ENCODE results near the gene NRIP2.
"Not testable (repeated sequence)": the region's sequence is repeated elsewhere in the genome, so short reads cannot be mapped to it uniquely, and the experiment has no call there.

The NRIP2 gene, protein sequence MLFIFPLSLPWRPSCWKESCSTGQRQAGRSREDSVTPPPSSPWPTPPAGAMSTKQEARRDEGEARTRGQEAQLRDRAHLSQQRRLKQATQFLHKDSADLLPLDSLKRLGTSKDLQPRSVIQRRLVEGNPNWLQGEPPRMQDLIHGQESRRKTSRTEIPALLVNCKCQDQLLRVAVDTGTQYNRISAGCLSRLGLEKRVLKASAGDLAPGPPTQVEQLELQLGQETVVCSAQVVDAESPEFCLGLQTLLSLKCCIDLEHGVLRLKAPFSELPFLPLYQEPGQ

DNA sequence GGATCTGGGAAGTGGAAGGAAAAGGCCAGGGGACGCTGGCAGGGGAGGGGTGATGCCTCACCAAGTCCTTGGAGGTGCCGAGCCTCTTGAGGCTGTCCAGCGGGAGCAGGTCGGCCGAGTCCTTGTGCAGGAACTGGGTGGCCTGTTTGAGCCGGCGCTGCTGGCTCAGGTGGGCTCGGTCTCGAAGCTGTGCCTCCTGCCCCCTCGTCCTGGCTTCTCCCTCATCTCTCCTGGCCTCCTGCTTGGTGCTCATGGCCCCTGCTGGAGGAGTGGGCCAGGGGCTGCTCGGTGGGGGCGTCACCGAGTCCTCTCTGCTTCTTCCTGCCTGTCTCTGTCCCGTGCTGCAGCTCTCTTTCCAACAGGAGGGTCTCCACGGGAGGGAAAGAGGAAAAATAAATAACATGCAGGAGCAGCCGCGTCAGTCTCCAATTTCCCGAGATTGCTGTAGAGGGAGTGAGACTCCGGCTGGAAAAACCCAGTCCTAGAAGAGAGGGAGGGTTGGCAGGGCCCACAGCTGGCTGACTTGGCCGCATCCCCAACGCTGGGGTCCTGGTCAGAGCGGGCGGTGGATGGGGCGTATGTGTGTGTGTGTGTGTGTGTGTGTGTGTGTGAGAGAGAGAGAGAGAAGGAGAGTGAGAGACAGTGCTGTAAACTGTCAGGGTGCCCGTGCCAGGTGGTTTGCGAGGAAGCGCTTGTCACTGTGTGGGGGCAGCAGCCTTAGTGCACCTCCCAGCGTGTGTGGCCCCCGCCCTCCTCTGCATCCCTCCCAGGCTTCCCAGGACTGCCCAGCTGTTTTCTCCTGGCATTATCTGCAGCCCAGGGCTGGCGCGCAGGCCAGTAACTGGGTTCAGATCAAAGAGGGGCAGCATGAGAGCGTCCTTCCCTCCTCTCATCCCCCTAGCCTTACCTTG is at the start of gene NRIP2:
TSS of gene NRIP2 (minus strand) at position 455 of the 911 bp plus-strand sequence. CDS start at position 403, 52 bp downstream.
- DNase-seq = peak; percentile 55

DNA sequence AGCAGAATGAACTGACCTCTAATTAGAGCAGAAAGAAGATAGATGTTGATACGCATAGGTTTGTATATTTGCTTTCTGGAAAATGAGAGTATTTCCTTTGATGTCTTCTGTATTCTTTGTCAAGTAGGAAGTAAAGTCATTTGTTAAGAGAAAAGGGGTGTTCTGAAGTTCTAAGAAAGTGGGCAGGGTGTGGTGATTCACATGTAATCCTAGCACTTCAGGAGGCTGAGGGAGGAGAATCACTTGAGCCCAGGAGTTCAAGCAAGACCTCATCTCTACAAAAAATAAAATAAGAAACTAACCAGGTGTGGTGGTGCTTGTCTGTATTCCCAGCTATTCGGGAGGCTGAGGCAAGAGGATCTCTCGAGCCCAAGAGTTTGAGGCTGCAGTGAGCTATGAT is 45.0 kb upstream of the NRIP2 start:
- no peak for DNase-seq

DNA sequence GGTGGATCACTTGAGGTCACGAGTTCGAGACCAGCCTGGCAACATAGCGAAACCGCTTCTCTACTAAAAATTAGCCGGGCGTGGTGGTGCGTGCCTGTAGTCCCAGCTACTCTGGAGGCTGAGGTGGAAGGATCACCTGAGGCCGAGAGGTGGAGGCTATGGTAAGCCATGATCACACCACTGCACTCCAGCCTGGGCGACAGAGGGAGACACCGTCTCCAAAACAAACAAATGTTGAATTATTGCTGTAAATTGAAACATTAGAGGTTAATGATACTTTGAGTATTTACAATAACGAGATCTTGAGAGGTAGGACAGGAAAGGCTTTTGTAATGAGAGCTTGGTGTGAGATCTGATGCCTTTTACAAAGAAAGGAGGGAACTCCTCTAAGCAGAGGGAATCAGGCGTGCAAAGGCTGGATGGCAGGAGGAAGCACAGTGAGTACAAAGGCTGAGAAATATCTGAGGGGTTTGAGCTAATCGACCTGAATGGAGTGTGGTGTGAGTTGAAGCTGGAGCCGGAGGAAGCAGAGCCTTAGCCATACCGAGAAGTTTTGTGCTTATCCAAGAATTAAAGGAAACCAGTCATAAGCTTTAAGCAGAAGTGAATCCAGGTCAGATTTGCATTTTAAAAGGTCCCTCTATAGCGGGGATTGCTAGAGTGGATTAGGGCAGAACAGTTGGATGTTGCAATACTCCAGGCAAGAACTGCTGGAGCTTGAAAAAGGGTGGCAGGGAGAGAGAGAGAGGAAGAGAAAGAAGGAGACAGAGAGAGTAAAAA is 43.3 kb upstream of the NRIP2 start:
- peak; percentile 32 for DNase-seq

DNA sequence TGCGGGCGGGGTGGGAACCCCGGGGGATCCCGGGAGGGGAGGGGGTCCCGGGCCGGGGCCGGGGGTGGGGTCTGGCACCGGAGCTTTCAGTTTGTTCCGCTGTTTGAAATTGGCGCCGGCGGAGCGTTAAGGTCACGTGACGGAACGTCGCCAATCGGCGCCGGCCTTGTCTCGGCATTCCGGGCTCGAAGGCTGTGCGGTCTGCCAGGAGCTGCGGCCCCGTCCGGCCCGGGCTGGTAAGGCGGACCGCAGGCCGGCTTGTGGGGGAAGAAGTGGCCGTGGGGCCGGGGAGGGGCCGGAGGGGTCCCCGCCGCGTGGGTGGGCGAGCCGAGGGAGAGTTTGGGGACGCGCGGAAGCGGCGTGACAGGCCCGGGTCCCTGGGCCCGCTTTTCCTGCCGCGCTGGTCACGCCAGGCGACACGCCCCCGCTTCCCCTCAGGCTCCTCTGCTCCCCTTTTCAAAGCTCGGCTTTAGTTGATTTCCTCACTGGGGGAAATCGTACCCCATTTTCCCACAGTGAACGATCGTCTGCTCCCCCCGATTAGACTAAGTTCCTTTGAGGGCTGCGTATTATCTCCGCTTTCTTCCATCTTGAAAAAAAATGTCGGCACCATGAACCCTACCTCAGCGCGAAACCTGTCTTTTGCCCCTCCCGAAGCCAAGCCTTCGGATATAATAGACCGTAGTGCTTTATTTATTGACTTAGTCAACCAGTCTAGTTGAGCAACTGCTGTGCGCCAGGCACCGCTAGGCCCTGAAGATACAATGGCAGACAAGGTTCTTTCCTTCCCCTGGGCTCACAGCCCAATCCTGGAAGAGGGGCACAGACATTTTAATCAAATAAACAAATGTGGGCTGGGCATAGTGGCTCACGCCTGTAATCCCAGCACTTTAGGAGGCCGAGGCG is 42.5 kb upstream of the NRIP2 start, which contains the start of the genes FOXM1 and RHNO1:
TSS of gene FOXM1 (minus strand) at position 128 of the 906 bp plus-strand sequence. CDS start 2,696 bp downstream, outside the sequence.
TSS of gene RHNO1 (plus strand) at position 177 of the 906 bp plus-strand sequence. CDS start 8,144 bp downstream, outside the sequence.
- DNase-seq = peak; percentile 87

DNA sequence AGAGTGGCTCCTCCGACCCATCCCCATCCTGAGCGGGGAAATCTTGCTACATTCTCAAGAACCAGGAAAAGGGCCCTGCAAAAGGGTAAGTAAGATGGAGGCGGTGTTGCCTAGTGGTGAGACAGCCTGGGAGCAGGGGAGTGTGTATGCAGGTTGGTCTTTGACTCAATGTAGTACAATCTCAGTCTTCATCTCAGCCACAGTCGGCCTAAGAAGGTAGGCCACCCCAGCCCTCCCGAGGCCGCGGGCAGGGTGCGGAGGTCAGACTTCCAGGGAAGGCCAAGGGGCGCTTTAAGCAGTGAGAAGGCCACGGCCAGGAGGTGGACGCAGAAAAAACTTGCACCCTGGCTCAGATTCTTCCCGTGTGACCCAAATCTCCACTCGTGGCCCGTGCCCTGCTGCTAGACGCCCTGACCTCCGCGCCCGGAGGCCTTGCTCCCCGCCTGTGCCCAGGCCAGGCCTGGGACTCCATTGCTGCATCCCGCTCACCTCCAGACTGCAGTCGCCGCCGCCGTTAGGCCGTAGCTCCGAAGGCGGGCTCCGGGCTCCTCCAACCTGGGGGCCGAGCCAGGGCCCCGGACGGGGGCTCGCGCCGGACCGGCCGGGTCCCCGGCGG is 41.7 kb upstream of the NRIP2 start:
- DNase-seq = no peak

DNA sequence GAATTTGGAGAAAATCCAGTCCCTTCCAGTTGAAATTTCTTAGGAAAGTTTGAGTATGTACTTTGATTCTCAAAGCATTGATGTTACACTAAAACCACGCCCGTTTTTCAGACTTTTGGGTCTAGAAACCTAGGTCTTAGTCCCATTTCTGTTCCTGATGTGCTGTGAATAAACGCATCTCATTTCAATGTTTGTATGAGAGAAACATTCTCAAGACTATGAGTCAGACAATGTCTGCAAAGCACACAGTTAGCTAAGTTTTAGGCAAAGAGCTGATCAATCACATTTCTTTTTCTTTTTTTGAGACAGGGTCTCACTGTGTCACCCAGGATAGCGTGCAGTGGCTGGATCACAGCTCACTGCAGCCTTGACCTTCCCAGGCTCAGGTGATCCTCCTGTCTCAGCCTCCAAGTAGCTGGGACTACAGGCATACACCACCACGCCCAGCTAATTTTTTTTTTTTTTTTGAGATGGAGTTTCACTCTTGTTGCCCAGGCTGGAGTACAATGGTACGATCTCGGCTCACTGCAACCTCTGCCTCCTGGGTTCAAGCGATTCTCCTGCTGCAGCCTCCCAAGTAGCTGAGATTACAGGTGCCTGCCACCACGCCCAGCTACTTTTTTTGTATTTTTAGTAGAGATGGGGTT is 34.3 kb upstream of the NRIP2 start:
- DNase-seq = not testable (repeated sequence)

DNA sequence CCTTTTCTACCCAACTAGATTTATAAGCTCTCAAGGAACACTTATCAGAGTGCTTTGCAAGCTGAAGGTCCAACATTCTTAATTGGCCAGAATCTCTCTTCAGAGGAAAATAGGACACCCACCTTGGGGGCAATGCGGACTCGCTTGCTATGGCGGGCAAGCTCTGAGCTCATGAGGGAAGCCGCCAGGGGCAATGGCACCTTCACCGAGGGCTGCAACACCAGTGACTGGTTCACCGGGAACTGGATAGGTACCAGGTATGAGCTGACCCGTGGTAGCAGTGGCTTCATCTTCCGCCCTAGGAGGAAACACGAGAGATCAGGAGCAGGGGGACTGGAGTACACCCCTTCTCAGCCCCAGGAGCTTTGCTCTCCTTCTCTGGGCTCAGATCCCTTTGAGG is 29.4 kb upstream of the NRIP2 start:
- no peak for DNase-seq

DNA sequence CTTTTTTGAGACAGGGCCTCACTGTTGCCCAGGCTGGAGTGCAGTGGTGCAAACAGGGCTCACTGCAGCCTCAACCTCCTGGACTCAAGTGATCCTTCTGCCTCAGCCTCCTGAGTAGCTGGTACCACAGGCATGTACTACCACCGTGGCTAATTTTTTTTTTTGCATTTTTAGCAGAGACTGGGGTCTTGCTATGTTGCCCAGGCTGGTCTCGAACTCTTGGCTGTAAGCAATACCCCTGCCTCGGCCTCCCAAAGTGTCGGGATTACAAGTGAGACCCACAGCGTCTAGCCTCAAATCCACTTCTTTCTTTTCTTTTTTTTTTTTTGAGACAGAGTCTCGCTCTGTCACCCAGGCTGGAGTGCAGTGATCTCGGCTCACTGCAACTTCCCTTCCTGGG is 28.6 kb upstream of the NRIP2 start:
- DNase-seq = not testable (repeated sequence)

DNA sequence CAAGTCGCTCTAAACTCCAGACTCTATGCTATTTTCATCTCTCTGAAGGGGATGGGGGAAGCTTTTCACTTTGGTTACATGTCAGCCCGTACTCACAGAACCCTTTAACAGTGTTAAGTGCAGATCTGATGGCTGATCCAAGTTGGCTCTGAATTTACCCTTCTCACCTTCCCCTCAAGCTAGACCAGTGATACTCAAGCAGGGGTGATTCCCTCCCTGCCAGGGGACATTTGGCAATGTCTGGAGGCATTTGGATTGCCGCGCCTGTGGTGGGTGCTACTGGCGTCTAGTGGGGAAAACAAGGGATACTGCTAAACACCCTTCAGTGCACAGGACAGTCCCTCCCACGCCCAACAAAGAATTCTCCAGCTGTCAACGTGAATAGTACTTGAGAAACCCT is 28.0 kb upstream of the NRIP2 start:
- DNase-seq = no peak

DNA sequence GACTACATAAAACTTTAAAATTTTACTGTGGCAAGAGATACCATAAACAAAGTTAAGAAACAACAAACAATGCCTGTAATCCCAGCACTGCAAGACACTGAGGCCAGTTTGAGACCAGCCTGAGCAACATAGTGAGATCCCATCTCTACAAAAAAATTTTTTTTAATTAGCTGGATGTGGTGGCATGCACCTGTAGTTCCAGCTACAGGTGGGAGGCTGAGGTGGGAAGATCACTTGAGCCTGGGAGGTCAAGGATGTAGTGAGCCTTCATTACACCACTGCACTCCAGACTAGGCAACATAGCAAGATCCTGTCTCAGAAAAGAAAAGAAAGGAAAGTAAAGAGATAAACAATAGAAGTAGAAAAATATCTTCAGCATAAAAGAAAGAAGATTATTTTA is 25.3 kb upstream of the NRIP2 start:
- DNase-seq = no peak

DNA sequence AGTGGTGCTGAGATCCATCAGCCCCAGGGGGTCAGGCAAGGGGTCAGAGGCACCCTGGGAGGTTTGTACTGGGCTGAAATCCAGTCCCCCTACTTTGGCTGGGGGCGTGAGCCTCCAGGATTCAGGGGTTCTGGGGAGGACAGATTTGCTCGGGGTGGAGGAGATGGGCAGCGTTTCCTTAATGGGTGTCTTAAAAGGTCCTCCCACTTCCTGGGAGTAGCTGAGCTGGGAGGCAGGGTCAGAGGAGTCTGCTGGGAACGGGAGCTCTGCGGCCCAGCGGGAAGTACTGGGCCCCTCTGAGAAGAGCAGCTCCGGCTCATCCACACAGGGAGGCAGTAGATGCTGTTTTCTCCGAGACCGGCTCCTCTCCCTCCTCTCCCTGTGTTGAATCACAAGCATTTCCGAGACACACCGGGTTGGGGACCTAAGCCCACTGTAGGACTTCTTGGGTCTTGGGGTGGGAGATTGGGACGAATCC is 24.1 kb upstream of the NRIP2 start:
- DNase-seq = no peak

DNA sequence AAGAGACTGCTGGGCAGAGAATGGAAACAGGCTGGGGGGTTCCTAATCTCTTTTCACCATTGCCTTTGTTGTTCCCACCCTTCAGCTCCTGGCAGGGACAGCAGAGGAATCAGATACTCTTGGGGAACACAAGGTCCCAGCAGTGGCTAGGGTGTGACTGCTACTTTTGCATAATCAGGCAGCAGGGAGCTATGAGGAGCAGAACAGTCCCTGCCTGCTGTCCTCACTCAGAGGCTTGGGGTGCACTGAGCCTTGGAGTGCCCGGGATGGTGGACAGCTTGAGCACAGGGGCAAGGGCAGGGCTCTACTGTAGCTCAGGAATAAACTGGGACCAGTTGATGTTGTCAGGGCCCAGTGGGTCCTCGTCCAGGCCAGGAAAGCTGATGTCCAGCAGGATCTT is 23.5 kb upstream of the NRIP2 start:
- no peak for DNase-seq

DNA sequence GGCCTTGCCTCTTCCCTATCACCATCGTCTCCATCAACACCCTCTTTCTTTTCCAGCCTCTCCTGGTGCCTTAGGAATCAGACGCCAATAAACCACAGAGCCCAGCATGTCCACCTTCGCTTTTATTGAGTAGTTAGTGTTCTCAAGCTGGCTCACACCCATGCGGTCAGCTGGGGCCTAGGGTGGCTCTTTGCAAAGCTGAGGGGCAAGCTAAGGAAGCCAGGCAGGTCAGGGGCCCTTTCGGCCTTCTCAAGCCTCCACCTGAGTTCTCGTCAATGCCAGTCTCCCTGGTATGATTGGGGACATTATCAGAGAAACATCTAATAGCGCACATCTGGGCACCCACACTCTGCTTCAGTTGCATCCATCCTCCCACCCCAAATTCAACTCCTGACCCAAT is 22.7 kb upstream of the NRIP2 start:
- DNase-seq = no peak

DNA sequence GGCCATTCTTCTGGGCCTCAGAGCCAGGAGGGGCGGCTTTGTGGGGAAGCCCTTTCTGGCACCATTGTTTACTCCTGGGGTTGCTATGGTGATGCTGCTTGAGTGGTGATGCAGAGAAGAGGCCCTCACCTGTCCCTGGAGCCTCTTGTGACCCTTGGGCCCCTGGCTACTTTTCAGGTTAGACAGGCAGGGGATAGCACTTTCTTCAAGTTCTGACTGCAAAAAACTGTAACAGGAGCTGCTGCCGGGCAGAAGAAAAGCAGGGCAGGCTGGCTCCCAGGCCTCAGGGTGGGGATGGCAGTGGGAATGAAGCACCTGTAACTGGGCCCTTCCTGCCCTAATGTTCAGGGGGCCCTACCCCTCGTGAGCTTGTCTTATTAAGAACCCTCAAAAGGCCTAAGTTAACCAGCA is 22.2 kb upstream of the NRIP2 start, which contains the start of gene TEX52:
TSS of gene TEX52 (minus strand) at position 19 of the 411 bp plus-strand sequence. CDS start at position 6, 13 bp downstream.
- DNase-seq = no peak

DNA sequence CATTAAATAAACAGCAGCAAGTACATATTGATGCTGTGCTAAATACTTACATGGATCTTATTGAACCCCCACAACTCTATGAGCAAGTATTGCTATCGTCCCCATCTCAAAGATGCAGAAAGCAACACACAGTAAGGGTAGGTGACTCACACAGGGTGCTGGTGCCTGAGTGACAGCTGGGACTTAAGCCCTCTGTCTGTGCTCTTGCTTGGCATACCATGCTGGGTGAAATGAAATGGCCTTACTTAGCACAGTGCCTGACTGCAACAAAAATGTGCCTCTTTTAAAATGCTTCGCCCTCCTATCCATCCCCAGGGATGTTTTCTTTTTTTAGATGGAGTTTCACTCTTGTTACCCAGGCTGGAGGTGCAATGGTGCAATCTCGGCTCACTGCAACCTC is 21.2 kb upstream of the NRIP2 start:
- no peak for DNase-seq

DNA sequence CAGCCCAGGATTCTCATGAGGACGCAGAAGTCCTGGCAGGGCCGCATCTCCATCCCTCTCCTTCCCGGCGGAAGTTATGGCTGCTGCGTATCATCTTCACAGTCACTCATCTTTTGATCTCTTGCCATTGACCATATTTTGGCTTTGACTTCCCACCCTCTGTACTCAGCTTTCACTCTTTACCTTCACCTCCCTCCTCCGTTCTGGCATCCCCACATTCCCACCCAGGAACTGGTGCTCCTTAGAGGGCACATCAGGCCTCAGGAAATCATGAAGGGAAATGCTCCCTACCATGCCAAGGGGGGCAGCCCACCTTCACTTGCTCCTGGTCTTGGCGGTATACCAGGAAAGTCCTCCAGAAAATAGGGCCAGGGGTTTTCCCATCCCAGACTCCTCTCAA is 20.7 kb upstream of the NRIP2 start:
- DNase-seq = no peak

DNA sequence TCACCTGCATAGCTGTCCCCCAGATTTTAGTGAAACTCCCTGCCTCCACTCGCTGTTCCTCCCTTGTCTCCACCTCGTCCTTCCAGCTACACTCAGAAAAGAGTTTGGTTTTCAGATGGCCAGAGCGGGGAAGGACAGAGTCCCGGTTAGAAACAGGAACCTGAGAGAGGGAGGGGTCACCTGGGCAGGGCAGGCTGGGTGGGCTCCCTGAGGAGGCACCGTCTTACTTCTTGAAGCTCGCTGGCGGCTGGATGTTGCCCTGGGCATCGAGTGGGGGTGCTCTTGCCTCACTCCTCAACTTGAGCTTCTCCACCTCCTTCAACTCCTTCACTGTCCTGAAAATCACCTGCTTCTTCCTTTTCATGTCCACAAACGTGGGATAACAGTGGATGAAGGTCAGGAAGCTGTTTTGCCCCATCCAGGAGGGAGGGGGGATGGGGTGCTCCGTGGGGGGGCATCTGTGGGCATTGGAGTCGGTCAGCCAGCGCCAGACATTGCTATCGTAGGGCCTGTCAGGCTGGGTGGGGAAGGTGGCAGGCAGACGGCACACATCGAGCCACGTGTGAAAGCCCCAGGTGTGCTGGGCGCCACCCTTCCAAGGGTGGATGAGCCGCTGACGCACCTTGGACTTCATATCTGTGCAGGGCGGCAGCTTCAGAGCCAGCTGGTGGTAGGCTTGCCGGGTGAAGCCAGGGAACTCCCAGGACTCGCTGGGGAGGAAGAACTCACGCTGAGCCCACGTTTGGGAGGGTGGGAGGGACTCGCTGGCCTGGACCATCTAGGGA is 20.0 kb upstream of the NRIP2 start:
- DNase-seq = no peak

DNA sequence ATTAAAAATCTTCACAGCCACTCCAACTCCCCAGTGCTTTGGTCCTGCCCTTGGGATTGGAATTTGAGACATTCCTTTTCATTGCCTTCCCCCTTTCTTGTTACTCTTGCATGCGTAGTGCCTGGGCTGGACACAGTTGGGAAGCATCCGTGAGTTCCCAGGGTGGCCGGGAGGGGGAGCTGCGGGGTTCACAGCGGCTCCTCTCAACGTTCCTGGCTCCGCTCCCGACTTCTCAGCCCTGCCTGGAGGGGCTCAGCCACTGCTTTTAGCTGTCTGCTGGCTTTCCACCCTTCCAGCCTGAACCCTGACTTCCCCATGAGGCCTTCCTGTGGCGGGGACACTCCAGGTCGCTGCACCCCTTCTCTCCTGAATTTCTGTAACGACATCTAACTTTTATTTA is 18.8 kb upstream of the NRIP2 start:
- peak; percentile 81 for DNase-seq

DNA sequence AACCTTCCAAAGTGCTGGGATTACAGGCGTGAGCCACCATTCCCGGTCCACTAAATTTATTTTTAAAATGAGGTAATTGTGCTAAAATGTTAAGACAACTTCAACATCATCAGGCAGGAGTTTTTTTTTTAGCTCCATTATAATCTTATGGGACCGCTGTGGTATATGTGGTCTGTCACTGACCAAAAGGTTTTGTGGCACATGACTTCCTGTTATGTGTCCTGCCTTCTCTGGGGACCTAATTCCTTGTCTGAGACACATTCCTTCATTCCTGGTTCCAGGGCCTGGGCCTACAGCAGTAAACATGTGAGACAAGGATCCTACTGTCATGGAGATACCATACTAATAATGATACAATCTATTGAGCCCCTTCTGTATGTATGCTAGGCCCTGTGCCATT is 17.1 kb upstream of the NRIP2 start:
- DNase-seq = no peak

DNA sequence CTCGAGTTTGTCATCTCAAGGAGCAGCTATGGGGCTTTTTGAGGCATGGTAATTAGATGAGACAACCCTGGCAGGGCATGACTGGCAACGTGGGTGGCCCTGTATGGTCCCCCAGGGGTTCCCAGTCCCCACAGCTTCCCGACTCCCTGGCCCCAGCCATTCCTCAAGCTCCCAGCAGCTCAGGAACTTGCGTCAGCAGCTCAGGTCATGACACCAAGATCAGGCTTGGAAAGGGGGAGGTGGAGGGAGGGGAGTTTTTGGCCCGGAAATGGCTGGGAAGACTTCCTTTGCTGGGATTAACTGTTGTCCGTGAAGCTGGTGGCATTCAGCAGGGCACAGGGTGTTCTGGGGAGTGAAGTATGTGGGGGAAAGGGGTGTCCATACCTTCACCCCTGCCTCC is 10.4 kb upstream of the NRIP2 start:
- DNase-seq = peak; percentile 80
